Activated naive CD4-positive, alpha-beta T cell treated with anti-CD3 and anti-CD28 coated beads, Interleukin-2, amount 50 U/mL, for 72 hours (primary cell): ENCODE data around the gene SIRT7. TPM values are rescaled to one million over a fixed set of nuclear protein-coding genes. Genes with fewer than 3 reads are reported as not detected.
A peak's percentile ranks its signal among the peaks of the same experiment; 100 is the strongest.
"Not testable (repeated sequence)": the region's sequence is repeated elsewhere in the genome, so short reads cannot be mapped to it uniquely, and the experiment has no call there.

ENCODE experiments used
- ATAC-seq, 2 donors: fragments of 150-1000 bp; cut with Tn5 transposase; 2 replicates each; pipeline ENCODE4 v1.10.0; 2021; ENCODE audit warnings: mild to moderate bottlenecking in 2 of 2, moderate library complexity in 2 of 2
- DNase-seq, 2 donors: peaks; one replicate each; pipeline ENCODE4 v3.0.0; 2021 to 2022; ENCODE audit warnings: low spot score in 2 of 2
- H3K27ac Mint-ChIP-seq, 2 donors: one replicate each; pipeline ENCODE4 v1.8.0; 2022; ENCODE audit warnings: mild to moderate bottlenecking in 2 of 2, mixed read lengths in 2 of 2
- H3K36me3 Mint-ChIP-seq, 2 donors: one replicate each; pipeline ENCODE4 v1.8.0; 2022; ENCODE audit warnings: mixed read lengths in 2 of 2
- H3K9me3 Mint-ChIP-seq, 2 donors: one replicate each; pipeline ENCODE4 v1.8.0; 2022; ENCODE audit warnings: mixed read lengths in 2 of 2
- total RNA-seq, 2 donors: library from RNA; stranded (reverse); gene quantifications; one replicate each; pipeline ENCODE4 v1.2.3, GENCODE V29; 2022

SIRT7 gene
- total RNA-seq, 2 donors from 2014 or later, result 35.7 to 43.7 TPM

- DNase-seq, result no peak
- ATAC-seq, result no peak
- Mint-ChIP-seq H3K27ac (no peak overlapping the region), H3K36me3 (no peaks in the 10 kb centered on the region), H3K9me3 (no peaks in the 10 kb centered on the region)
Measured at GRCh38 chr17:81956607-81957589, 38.9 kb upstream of the SIRT7 start.

- DNase-seq, result no peak
- Mint-ChIP-seq H3K27ac (no peak overlapping the region), H3K36me3 (no peaks in the 10 kb centered on the region), H3K9me3 (no peaks in the 10 kb centered on the region)
- ATAC-seq, result no peak
Measured at GRCh38 chr17:81955756-81956544, 38.0 kb upstream of the SIRT7 start.

GRCh38 chr17:81955058-81955681 lies 37.2 kb upstream of the SIRT7 start:
- no peaks in the 10 kb centered on the region for H3K36me3 Mint-ChIP-seq
- peak overlapping the region in 1 of 2 donors; percentile 84 for H3K27ac Mint-ChIP-seq
- no peak for ATAC-seq
- no peaks in the 10 kb centered on the region for H3K9me3 Mint-ChIP-seq
- no peak for DNase-seq

GRCh38 chr17:81954131-81955057 lies 36.4 kb upstream of the SIRT7 start:
- H3K9me3 Mint-ChIP-seq, result no peaks in the 10 kb centered on the region
- no peaks in the 10 kb centered on the region for H3K36me3 Mint-ChIP-seq
- no peak for DNase-seq
- no peak for ATAC-seq
- H3K27ac Mint-ChIP-seq, result peak overlapping the region in 1 of 2 donors; percentile 84

GRCh38 chr17:81953443-81953842 lies 35.5 kb upstream of the SIRT7 start:
- ATAC-seq, H3K36me3 Mint-ChIP-seq, DNase-seq, H3K27ac Mint-ChIP-seq, H3K9me3 Mint-ChIP-seq: not testable (repeated sequence)

GRCh38 chr17:81952792-81953228 lies 34.8 kb upstream of the SIRT7 start:
- H3K9me3 Mint-ChIP-seq, result no peaks in the 10 kb centered on the region
- DNase-seq, result no peak
- H3K27ac Mint-ChIP-seq, result no peak overlapping the region
- H3K36me3 Mint-ChIP-seq, result no peaks in the 10 kb centered on the region
- no peak for ATAC-seq

GRCh38 chr17:81951785-81952684 lies 34.1 kb upstream of the SIRT7 start:
- Mint-ChIP-seq H3K36me3 (no peaks in the 10 kb centered on the region), H3K27ac (no peak overlapping the region)
- no peak for ATAC-seq

GRCh38 chr17:81950501-81950900 lies 32.5 kb upstream of the SIRT7 start:
- DNase-seq (no peak), ATAC-seq (no peak)
- Mint-ChIP-seq H3K36me3 (no peaks in the 10 kb centered on the region), H3K27ac (no peak overlapping the region), H3K9me3 (no peaks in the 10 kb centered on the region)

More at GRCh38 chr17:81951785-81952684, 34.1 kb upstream of the SIRT7 start:
- H3K9me3 Mint-ChIP-seq, result no peaks in the 10 kb centered on the region
- DNase-seq, result no peak

GRCh38 chr17:81948635-81949378 lies 30.8 kb upstream of the SIRT7 start:
- no peaks in the 10 kb centered on the region for H3K9me3 Mint-ChIP-seq
- ATAC-seq, result no peak
- no peak overlapping the region for H3K27ac Mint-ChIP-seq
- no peak for DNase-seq
- H3K36me3 Mint-ChIP-seq, result no peaks in the 10 kb centered on the region

- no peak for ATAC-seq
- H3K27ac Mint-ChIP-seq, result no peak within 1 kb of the TSS
- no peaks in the 10 kb centered on the region for H3K9me3 Mint-ChIP-seq
- no peak for DNase-seq
- H3K36me3 Mint-ChIP-seq, result no peaks in the 10 kb centered on the region
Measured at GRCh38 chr17:81947189-81947588, 29.2 kb upstream of the SIRT7 start, which contains the start of gene MYADML2. MYADML2 (minus strand) TSS chr17:81947233; CDS start chr17:81941741, 5,492 bp downstream.

- ATAC-seq (no peak), DNase-seq (no peak)
- Mint-ChIP-seq H3K27ac (no peak overlapping the region), H3K9me3 (no peaks in the 10 kb centered on the region), H3K36me3 (no peaks in the 10 kb centered on the region)
Measured at GRCh38 chr17:81944858-81945257, 26.9 kb upstream of the SIRT7 start.

GRCh38 chr17:81942167-81942553 lies 24.2 kb upstream of the SIRT7 start:
- no peaks in the 10 kb centered on the region for H3K9me3 Mint-ChIP-seq
- H3K27ac Mint-ChIP-seq, result no peak overlapping the region
- ATAC-seq (no peak), DNase-seq (no peak)
- no peaks in the 10 kb centered on the region for H3K36me3 Mint-ChIP-seq

- Mint-ChIP-seq H3K9me3 (no peaks in the 10 kb centered on the region), H3K27ac (no peak overlapping the region), H3K36me3 (no peaks in the 10 kb centered on the region)
- DNase-seq (no peak), ATAC-seq (no peak)
Measured at GRCh38 chr17:81941484-81942166, 23.6 kb upstream of the SIRT7 start.
